Esophagus muscularis mucosa (tissue), 4 donors: ENCODE measurements around the gene QSER1. TPM values are rescaled to one million over a fixed set of nuclear protein-coding genes. Genes with fewer than 3 reads are reported as not detected.
A peak's percentile ranks its signal among the peaks of the same experiment; 100 is the strongest.
"Not testable (repeated sequence)": the region's sequence is repeated elsewhere in the genome, so short reads cannot be mapped to it uniquely, and the experiment has no call there.

Experiments used
- DNase-seq: peaks from one replicate; pipeline ENCODE4 v3.0.0-alpha.2; 2017; ENCODE audit errors: extremely low spot score
- H3K27ac ChIP-seq, 4 donors: fragments of 200-600 bp; sonication (generic); replicated peaks in 1 of 4; 1 replicate in 3 of 4; 2 replicates in 1 of 4; pipeline ENCODE4 v1.5.1; 2016 to 2019; ENCODE audit warnings: mild to moderate bottlenecking in 1 of 4
- H3K27me3 ChIP-seq, 4 donors: fragments of 200-600 bp; sonication (generic); one replicate each; pipeline versions ENCODE4 v1.5.1 to v1.6.0; 2016 to 2019
- H3K36me3 ChIP-seq, 4 donors: fragments of 200-600 bp; sonication (generic); one replicate each; pipeline ENCODE4 v1.5.1; 2016 to 2019
- H3K4me1 ChIP-seq, 4 donors: fragments of 200-600 bp; sonication (generic); one replicate each; pipeline ENCODE4 v1.5.1; 2016 to 2019
- H3K4me3 ChIP-seq, 4 donors: fragments of 200-600 bp; sonication (generic); 1 replicate in 2 of 4; 2 replicates in 2 of 4; pipeline ENCODE4 v1.5.1; 2016 to 2019; ENCODE audit warnings: mild to moderate bottlenecking in 4 of 4, moderate library complexity in 1 of 4
- H3K9me3 ChIP-seq, 4 donors: fragments of 200-600 bp; sonication (generic); 1 replicate in 3 of 4; 2 replicates in 1 of 4; pipeline ENCODE4 v1.5.1; 2016 to 2019
- CTCF ChIP-seq, 3 experiments: fragments of 200-600 bp in 2 of 3; fragments of 450-650 bp in 1 of 3; sonication (generic) in 2 of 3; IDR thresholded peaks; one replicate each; pipeline ENCODE4 v1.5.1; 2017 to 2019; ENCODE audit warnings: antibody characterized with exemption in 3 of 3, mild to moderate bottlenecking in 2 of 3, moderate library complexity in 1 of 3
- EP300 ChIP-seq: sonication (generic); formaldehyde crosslinking; IDR thresholded peaks from one replicate; pipeline ENCODE4 v1.6.1; 2017; ENCODE audit warnings: antibody characterized with exemption
- POLR2A ChIP-seq: fragments of 450-650 bp; IDR thresholded peaks from one replicate; pipeline ENCODE4 v1.6.1; 2017; ENCODE audit warnings: antibody characterized with exemption, moderate library complexity, mild to moderate bottlenecking, low read depth
- POLR2AphosphoS5 ChIP-seq, 2 donors: sonication (generic); formaldehyde crosslinking; IDR thresholded peaks; one replicate each; pipeline ENCODE4 v1.6.1; 2017; ENCODE audit warnings: antibody characterized with exemption in 2 of 2
- WGBS: methylation state at CpG from one replicate; pipeline ENCODE4 v1.1.5; 2018; 5-methylcytosine and 5-hydroxymethylcytosine counted together
- intact Hi-C: fragments of 100-400 bp; cut with DNase I; formaldehyde crosslinking; loops from one replicate; pipeline ENCODE4 v1.15.1; 2023
- total RNA-seq, 4 donors: library from RNA; depleted of rRNA; stranded (reverse); fragments of >200 nt; gene quantifications; one replicate each; pipeline versions ENCODE4 v1.1.0 to v1.2.1, GENCODE V29; 2016

Gene QSER1
- total RNA-seq, 4 donors from 2014 or later = 18.9 to 23.7 (median 21.9) TPM

- Histone ChIP-seq H3K4me1 (no peaks in the 10 kb centered on the region), H3K27me3 (peaks cover 0 to 5% (median 0%) of the 10 kb centered on the region in 4 donors)
- intact Hi-C loops = no loop called here
Measured at GRCh38 chr11:32884770-32885384, 7.7 kb upstream of the QSER1 start.

GRCh38 chr11:32885556-32885955 is 7.1 kb upstream of the QSER1 start:
- H3K27ac ChIP-seq = no peak overlapping the region
- H3K36me3 ChIP-seq = no peaks in the 10 kb centered on the region
- 93% methylated on average over 9 of the region's 9 CpGs for WGBS
- no peak overlapping the region for H3K4me3 ChIP-seq
- H3K4me1 ChIP-seq = no peaks in the 10 kb centered on the region
- no peaks in the 10 kb centered on the region for H3K27me3 ChIP-seq
- no peak for DNase-seq
- no peaks in the 10 kb centered on the region for H3K9me3 ChIP-seq
- intact Hi-C loops = no loop called here
- no peak for TF ChIP-seq EP300
- no peak for TF ChIP-seq CTCF (IDR thresholded peaks at IDR 0.05)
- TF ChIP-seq POLR2A = no peak
- no peak for TF ChIP-seq POLR2AphosphoS5 (IDR thresholded peaks at IDR 0.05)

More at GRCh38 chr11:32884770-32885384, 7.7 kb upstream of the QSER1 start:
- TF ChIP-seq POLR2A (no peak), CTCF (IDR thresholded peaks at IDR 0.05) (peak in 1 of 3 experiments; percentile 19)
- no peak for DNase-seq
- WGBS = 87% methylated on average over 3 of the region's 3 CpGs
- no peaks in the 10 kb centered on the region for H3K36me3 ChIP-seq
- no peak overlapping the region for H3K27ac ChIP-seq
- no peak overlapping the region for H3K4me3 ChIP-seq
- H3K9me3 ChIP-seq = no peaks in the 10 kb centered on the region

GRCh38 chr11:32886180-32886579 is 6.4 kb upstream of the QSER1 start:
- H3K27ac ChIP-seq = no peak overlapping the region
- no peaks in the 10 kb centered on the region for H3K27me3 ChIP-seq
- no peaks in the 10 kb centered on the region for H3K36me3 ChIP-seq
- no peak for TF ChIP-seq CTCF (IDR thresholded peaks at IDR 0.05)
- no peak for TF ChIP-seq EP300
- no peak for TF ChIP-seq POLR2AphosphoS5 (IDR thresholded peaks at IDR 0.05)
- no peak for TF ChIP-seq POLR2A
- H3K4me3 ChIP-seq = no peak overlapping the region
- H3K9me3 ChIP-seq = no peaks in the 10 kb centered on the region
- no peak for DNase-seq
- intact Hi-C loops = no loop called here
- H3K4me1 ChIP-seq = peaks cover 0 to 2% (median 0%) of the 10 kb centered on the region in 4 donors
- WGBS = 94% methylated on average over 3 of the region's 3 CpGs

- H3K36me3 ChIP-seq, H3K27me3 ChIP-seq, H3K27ac ChIP-seq, DNase-seq, H3K4me1 ChIP-seq, H3K9me3 ChIP-seq, intact Hi-C loops, H3K4me3 ChIP-seq: not testable (repeated sequence)
- 94% methylated on average over 12 of the region's 20 CpGs for WGBS
Measured at GRCh38 chr11:32887707-32888383, 4.8 kb upstream of the QSER1 start.

GRCh38 chr11:32888384-32888710 is 4.3 kb upstream of the QSER1 start:
- not testable (repeated sequence) for H3K36me3 ChIP-seq

GRCh38 chr11:32888805-32889204 is 3.8 kb upstream of the QSER1 start:
- no peak for TF ChIP-seq POLR2A
- no peak for TF ChIP-seq CTCF (IDR thresholded peaks at IDR 0.05)
- no peak for TF ChIP-seq EP300
- TF ChIP-seq POLR2AphosphoS5 (IDR thresholded peaks at IDR 0.05) = no peak
- no peaks in the 10 kb centered on the region for H3K27me3 ChIP-seq
- H3K4me3 ChIP-seq = no peak overlapping the region
- DNase-seq = no peak
- intact Hi-C loops = no loop called here
- no peak overlapping the region for H3K27ac ChIP-seq
- H3K36me3 ChIP-seq = no peaks in the 10 kb centered on the region
- peaks cover 0 to 10% (median 9%) of the 10 kb centered on the region in 4 donors for H3K4me1 ChIP-seq
- H3K9me3 ChIP-seq = no peaks in the 10 kb centered on the region

More at GRCh38 chr11:32888384-32888710, 4.3 kb upstream of the QSER1 start:
- H3K27ac ChIP-seq, H3K4me1 ChIP-seq, DNase-seq, H3K9me3 ChIP-seq, intact Hi-C loops, H3K27me3 ChIP-seq, H3K4me3 ChIP-seq: not testable (repeated sequence)
- 100% methylated on average over 3 of the region's 17 CpGs for WGBS
